BJ (cell line): ENCODE results near the gene ZNF550. TPM values are rescaled to one million over a fixed set of nuclear protein-coding genes. Genes with fewer than 3 reads are reported as not detected.
"Not testable (repeated sequence)": the region's sequence is repeated elsewhere in the genome, so short reads cannot be mapped to it uniquely, and the experiment has no call there.

Source experiments
- CTCF ChIA-PET: fragments of 350-600 bp; formaldehyde crosslinking; extraction: SDS; loops from one replicate; lab custom pipeline; 2021; ENCODE audit warnings: antibody characterized with exemption, inconsistent platforms; lab: Yijun Ruan, JAX
- POLR2A ChIA-PET: fragments of 300-600 bp; sonication (Branson Sonifier 250); formaldehyde crosslinking; extraction: SDS; loops from one replicate; lab custom pipeline; 2021; ENCODE audit warnings: antibody characterized with exemption; lab: Charles Lee
- DNase-seq: peaks from one replicate; pipeline ENCODE4 v3.0.0-alpha.2; 2011; ENCODE audit warnings: low read depth
- H3K27me3 ChIP-seq: 2 replicates; pipeline ENCODE4 v1.6.0; 2011; ENCODE audit warnings: low read length; ENCODE audit not compliant: control insufficient read depth, insufficient read depth
- H3K36me3 ChIP-seq: 2 replicates; pipeline ENCODE4 v1.5.1; 2011; ENCODE audit warnings: low read length; ENCODE audit not compliant: control insufficient read depth, insufficient read depth
- H3K4me3 ChIP-seq: 2 replicates; pipeline ENCODE4 v1.5.1; 2011; ENCODE audit warnings: low read depth, mild to moderate bottlenecking, control low read depth, low read length
- polyA plus RNA-seq: library from polyadenylated mRNA; depleted of rRNA; stranded (reverse); fragments of >200 nt; gene quantifications from 2 replicates; pipeline ENCODE4 v1.2.3, GENCODE V29; 2011; rRNA removed
- TF ChIP-seq, protein P1 (sequence below): IDR thresholded peaks from 2 replicates; pipeline ENCODE4 v1.5.1; 2011; ENCODE audit warnings: low read depth, mild to moderate bottlenecking, control low read depth, inconsistent platforms, low read length, moderate library complexity; ENCODE audit not compliant: insufficient read depth

The ZNF550 gene
- polyA plus RNA-seq, 1 experiment = 6.3 TPM

DNA sequence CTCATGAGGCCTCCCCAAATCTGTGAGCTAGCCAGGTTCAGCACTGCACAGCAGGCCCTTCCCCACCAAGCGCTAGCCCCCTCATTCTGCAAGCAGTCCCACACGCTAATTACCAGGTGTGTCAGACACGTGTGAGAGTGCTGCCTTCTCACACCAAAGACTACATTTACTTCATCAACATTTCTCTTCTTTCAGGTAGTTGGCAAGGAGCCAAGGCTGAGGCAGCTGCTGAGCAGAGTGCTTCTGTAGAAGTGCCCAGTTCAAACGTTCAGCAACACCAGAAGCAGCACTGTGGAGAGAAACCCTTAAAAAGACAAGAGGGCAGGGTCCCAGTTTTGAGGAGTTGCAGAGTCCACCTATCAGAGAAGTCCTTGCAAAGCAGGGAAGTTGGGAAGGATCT is 53.5 kb downstream of the ZNF550 start:
- peaks cover 29% of the 10 kb centered on the region for H3K36me3 ChIP-seq
- ChIA-PET CTCF (no interaction called here), POLR2A (no interaction called here)
- DNase-seq = no peak
- no peaks in the 10 kb centered on the region for H3K27me3 ChIP-seq
- H3K4me3 ChIP-seq = no peak overlapping the region
- TF ChIP-seq, protein P1, sequence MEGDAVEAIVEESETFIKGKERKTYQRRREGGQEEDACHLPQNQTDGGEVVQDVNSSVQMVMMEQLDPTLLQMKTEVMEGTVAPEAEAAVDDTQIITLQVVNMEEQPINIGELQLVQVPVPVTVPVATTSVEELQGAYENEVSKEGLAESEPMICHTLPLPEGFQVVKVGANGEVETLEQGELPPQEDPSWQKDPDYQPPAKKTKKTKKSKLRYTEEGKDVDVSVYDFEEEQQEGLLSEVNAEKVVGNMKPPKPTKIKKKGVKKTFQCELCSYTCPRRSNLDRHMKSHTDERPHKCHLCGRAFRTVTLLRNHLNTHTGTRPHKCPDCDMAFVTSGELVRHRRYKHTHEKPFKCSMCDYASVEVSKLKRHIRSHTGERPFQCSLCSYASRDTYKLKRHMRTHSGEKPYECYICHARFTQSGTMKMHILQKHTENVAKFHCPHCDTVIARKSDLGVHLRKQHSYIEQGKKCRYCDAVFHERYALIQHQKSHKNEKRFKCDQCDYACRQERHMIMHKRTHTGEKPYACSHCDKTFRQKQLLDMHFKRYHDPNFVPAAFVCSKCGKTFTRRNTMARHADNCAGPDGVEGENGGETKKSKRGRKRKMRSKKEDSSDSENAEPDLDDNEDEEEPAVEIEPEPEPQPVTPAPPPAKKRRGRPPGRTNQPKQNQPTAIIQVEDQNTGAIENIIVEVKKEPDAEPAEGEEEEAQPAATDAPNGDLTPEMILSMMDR = no peak

DNA sequence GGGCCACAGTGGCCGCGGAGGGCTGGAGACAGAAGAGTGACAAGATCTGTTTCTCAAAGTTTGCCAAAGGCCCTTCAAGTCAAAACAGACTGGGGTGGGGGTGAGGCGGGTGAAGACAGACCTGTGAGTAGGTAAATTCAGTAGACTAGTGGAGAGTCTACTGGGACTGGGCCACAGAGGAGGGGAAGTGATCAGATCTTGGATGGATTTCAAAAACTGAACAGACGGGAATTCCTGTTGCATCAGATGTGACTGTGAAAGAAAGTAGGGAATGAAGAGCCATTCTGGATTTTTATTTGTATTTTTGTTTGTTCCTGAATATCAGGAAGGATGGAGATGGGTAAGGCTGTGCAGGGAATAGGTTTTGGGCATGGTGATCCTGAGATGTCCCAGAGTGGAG is 59.3 kb downstream of the ZNF550 start:
- POLR2A ChIA-PET = interaction anchor here (0.6 kb wide), 1 partner anchor 241 kb away, joined by 3 read pairs; no protein-coding TSS in a partner anchor
- DNase-seq, CTCF ChIA-PET, H3K27me3 ChIP-seq: not testable (repeated sequence)
- Histone ChIP-seq H3K4me3 (peak overlapping the region; percentile 41), H3K36me3 (peaks cover 12% of the 10 kb centered on the region; the same call in 1 of the 2 replicates)

DNA sequence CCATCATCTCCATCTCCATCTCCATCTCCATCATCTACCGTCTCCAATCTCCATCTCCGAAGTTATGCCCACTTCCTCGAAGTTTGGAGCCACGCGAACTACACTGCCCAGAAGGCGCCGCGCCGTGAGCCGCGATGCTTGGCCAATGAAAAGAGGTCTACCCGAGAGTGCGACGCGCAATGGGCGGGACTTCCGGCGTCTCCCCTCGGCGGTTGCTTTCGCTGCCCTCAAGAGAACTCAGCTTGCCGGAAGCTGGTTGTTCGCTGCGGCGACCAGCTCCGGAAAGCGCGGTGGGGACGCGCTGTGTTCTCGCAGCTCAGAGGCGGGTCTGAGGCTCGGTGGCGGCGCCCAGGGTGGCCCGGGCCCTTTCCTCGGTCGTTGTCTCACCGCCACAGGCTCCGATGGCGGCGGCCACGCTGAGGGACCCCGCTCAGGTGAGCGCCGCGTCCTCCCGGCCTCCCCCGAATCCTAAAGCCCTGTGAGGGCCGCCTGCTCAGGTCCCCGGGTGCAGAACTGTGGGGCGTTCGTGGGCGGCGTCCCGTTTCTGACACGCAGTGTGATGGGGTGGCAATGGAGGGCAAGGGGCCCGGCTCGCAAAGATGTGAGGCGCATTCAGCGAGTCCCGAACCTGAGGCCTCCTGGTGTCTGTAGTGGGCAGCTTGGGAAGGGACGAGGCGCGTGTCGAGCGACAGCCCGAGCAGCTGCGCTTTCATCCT is 59.8 kb downstream of the ZNF550 start, which contains the start of gene ZNF773:
Gene ZNF773 (plus strand): TSS at position 259 of the 716 bp plus-strand sequence. CDS start 143 bp downstream, at position 402.
- DNase-seq = peak; percentile 75
- CTCF ChIA-PET, H3K27me3 ChIP-seq: not testable (repeated sequence)
- Histone ChIP-seq H3K4me3 (peak within 1 kb of the TSS; percentile 86), H3K36me3 (peaks cover 11% of the 10 kb centered on the region; the same call in 1 of the 2 replicates)
- POLR2A ChIA-PET = interaction anchor here (0.6 kb wide), 1 partner anchor 240 kb away, joined by 3 read pairs; no protein-coding TSS in a partner anchor

DNA sequence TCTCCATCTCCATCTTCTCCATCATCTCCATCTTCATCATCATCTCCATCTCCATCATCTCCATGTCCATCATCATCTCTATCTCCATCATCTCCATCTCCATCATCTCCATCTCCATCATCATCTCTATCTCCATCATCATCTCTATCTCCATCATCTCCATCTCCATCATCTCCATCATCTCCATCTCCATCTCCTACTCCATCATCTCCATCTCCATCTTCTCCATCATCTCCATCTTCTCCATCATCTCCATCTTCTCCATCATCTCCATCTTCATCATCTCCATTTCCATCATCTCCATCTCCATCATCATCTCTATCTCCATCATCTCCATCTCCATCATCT is 60.4 kb downstream of the ZNF550 start:
- H3K4me3 ChIP-seq, CTCF ChIA-PET, DNase-seq, H3K27me3 ChIP-seq, POLR2A ChIA-PET: not testable (repeated sequence)
- peaks cover 10% of the 10 kb centered on the region; the same call in 1 of the 2 replicates for H3K36me3 ChIP-seq

DNA sequence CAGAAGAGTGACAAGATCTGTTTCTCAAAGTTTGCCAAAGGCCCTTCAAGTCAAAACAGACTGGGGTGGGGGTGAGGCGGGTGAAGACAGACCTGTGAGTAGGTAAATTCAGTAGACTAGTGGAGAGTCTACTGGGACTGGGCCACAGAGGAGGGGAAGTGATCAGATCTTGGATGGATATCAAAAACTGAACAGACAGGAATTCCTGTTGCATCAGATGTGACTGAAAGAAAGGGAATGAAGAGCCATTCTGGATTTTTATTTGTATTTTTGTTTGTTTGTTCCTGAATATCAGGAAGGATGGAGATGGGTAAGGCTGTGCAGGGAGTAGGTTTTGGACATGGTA is 71.4 kb downstream of the ZNF550 start:
- H3K27me3 ChIP-seq, DNase-seq, CTCF ChIA-PET, POLR2A ChIA-PET: not testable (repeated sequence)
- Histone ChIP-seq H3K4me3 (peak overlapping the region; percentile 28), H3K36me3 (peaks cover 12% of the 10 kb centered on the region)

DNA sequence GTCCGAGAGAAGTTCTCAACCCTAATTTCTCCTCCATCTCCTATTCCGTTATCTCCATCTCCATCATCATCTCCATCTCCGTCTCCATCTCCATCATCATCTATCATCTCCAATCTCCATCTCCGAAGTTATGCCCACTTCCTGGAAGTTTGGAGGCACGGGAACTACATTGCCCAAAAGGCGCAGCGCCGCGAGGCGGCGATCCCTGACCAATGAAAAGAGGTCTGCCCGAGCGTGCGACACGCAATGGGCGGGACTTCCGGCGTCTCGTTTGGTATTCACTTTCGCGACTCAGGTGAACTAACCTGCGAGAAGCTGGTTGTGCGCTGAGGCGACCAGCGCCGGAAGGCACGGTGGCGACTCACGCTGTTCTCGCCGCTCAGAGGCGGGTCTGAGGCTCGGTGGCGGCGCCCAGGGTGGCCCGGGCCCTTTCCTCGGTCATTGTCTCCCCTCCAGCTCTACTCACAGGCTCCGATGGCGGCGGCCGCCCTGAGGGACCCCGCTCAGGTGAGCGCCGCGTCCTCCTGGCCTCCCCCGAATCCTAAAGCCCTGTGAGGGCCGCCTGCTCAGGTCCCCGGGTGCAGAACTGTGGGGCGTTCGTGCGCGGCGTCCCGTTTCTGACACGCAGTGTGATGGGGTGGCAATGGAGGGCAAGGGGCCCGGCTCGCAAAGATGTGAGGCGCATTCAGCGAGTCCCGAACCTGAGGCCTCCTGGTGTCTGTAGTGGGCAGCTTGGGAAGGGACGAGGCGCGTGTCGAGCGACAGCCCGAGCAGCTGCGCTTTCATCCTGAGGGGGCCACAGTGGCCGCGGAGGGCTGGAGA is 72.0 kb downstream of the ZNF550 start, which contains the start of gene ZNF419:
Gene ZNF419 (plus strand): TSS at position 274 of the 822 bp plus-strand sequence. CDS start 201 bp downstream, at position 475.
- CTCF ChIA-PET = interaction anchor here (0.9 kb wide), 1 partner anchor 10 kb away, joined by 3 read pairs; the partner anchor contains the start of gene ZNF772
- H3K4me3 ChIP-seq = peak within 1 kb of the TSS; percentile 98
- DNase-seq = peak; percentile 47
- H3K36me3 ChIP-seq, H3K27me3 ChIP-seq: not testable (repeated sequence)
- POLR2A ChIA-PET = interaction anchor here (0.7 kb wide), 1 partner anchor 10 kb away, joined by 4 read pairs; the partner anchor contains the start of gene ZNF772
- TF ChIP-seq, protein P1 = 0 out of 2 replicates have a peak, but pooled peaks have one; percentile 11

Other genes with a start within 250 kb of the ZNF550 start
- 1.7 and 2.1 TPM in 2 replicates for gene ZNF543, start 239.4 kb downstream of the ZNF550 start, polyA plus RNA-seq
- 5.4 and 7.4 TPM in 2 replicates for gene ZNF304, start 208.6 kb downstream of the ZNF550 start, polyA plus RNA-seq
- 11.0 and 16.3 TPM in 2 replicates for gene TRAPPC2B, start 196.3 kb downstream of the ZNF550 start, polyA plus RNA-seq
- gene ZNF547, start 196.3 kb downstream of the ZNF550 start, polyA plus RNA-seq = 3.4 and 3.5 TPM in 2 replicates
- gene ZNF548, start 170.0 kb downstream of the ZNF550 start, polyA plus RNA-seq = 12.7 and 13.3 TPM in 2 replicates
- gene ZNF17, start 148.7 kb downstream of the ZNF550 start, polyA plus RNA-seq = 4.2 and 6.0 TPM in 2 replicates
- gene ZNF749, start 124.5 kb downstream of the ZNF550 start, polyA plus RNA-seq = 10.0 and 11.4 TPM in 2 replicates
- gene VN1R1, start 102.7 kb downstream of the ZNF550 start, polyA plus RNA-seq = 0.13 and 0.21 TPM in 2 replicates
- 3.6 and 5.8 TPM in 2 replicates for gene ZNF772, start 82.3 kb downstream of the ZNF550 start, polyA plus RNA-seq
- gene ZNF419, start 72.1 kb downstream of the ZNF550 start, polyA plus RNA-seq = 8.8 and 11.0 TPM in 2 replicates
- gene ZNF773, start 59.9 kb downstream of the ZNF550 start, polyA plus RNA-seq = 13.0 and 13.1 TPM in 2 replicates
- 2.5 and 3.8 TPM in 2 replicates for gene ZNF549, start 32.5 kb downstream of the ZNF550 start, polyA plus RNA-seq
- 2.9 and 4.0 TPM in 2 replicates for gene ZNF416, start 19.0 kb upstream of the ZNF550 start, polyA plus RNA-seq
- gene ZIK1, start 24.3 kb upstream of the ZNF550 start, polyA plus RNA-seq = 3.9 and 4.9 TPM in 2 replicates
- 1.7 and 2.6 TPM in 2 replicates for gene ZNF530, start 40.0 kb upstream of the ZNF550 start, polyA plus RNA-seq
- gene ZNF134, start 54.4 kb upstream of the ZNF550 start, polyA plus RNA-seq = 6.5 and 8.1 TPM in 2 replicates
- gene ZNF211, start 73.3 kb upstream of the ZNF550 start, polyA plus RNA-seq = 7.8 and 11.3 TPM in 2 replicates
- gene ZSCAN4, start 109.1 kb upstream of the ZNF550 start, polyA plus RNA-seq = not detected in 2 replicates
- gene ZNF551, start 122.1 kb upstream of the ZNF550 start, polyA plus RNA-seq = 2.8 and 3.3 TPM in 2 replicates
- gene ZNF154, start 149.3 kb upstream of the ZNF550 start, polyA plus RNA-seq = 1.5 and 2.1 TPM in 2 replicates
- gene ZNF671, start 167.8 kb upstream of the ZNF550 start, polyA plus RNA-seq = 4.4 and 5.0 TPM in 2 replicates
- gene ZNF776, start 187.0 kb upstream of the ZNF550 start, polyA plus RNA-seq = 7.7 and 12.0 TPM in 2 replicates
- gene ZNF586, start 209.8 kb upstream of the ZNF550 start, polyA plus RNA-seq = 3.9 and 5.8 TPM in 2 replicates